Measurements from ENCODE around the gene MPND.

Gene MPND

GRCh38 chr19:4369888-4370260, 26.5 kb downstream of the MPND start:
- DNase-seq (ENCODE audit: low spot score): peak; percentile 73
- in situ Hi-C loops (cut with MboI; ENCODE audit: low pct_unique_long_range_greater_than_20kb, low sequenced_read_pairs, unreplicated experiment): no loop called here

GRCh38 chr19:4370418-4371041, 27.2 kb downstream of the MPND start:
- TF ChIP-seq CTCF (IDR thresholded peaks at IDR 0.05; ENCODE audit: extremely low read depth, insufficient read depth, missing control alignments): no peak
- in situ Hi-C loops (cut with MboI; ENCODE audit: low pct_unique_long_range_greater_than_20kb, low sequenced_read_pairs, unreplicated experiment): no loop called here
- no peak for DNase-seq (ENCODE audit: low spot score)

More at GRCh38 chr19:4369888-4370260, 26.5 kb downstream of the MPND start:
- TF ChIP-seq CTCF (IDR thresholded peaks at IDR 0.05; ENCODE audit: extremely low read depth, insufficient read depth, missing control alignments): peak; percentile 83

GRCh38 chr19:4371247-4372164, 28.1 kb downstream of the MPND start:
- no peak for TF ChIP-seq CTCF (IDR thresholded peaks at IDR 0.05; ENCODE audit: extremely low read depth, insufficient read depth, missing control alignments)
- DNase-seq (ENCODE audit: low spot score): no peak
- in situ Hi-C loops (cut with MboI; ENCODE audit: low pct_unique_long_range_greater_than_20kb, low sequenced_read_pairs, unreplicated experiment): no loop called here

- no peak for DNase-seq (ENCODE audit: low spot score)
- TF ChIP-seq CTCF (IDR thresholded peaks at IDR 0.05; ENCODE audit: extremely low read depth, insufficient read depth, missing control alignments): no peak
Observed at GRCh38 chr19:4372165-4373012, 29.0 kb downstream of the MPND start.

GRCh38 chr19:4373013-4373367, 29.6 kb downstream of the MPND start:
- no peak for TF ChIP-seq CTCF (IDR thresholded peaks at IDR 0.05; ENCODE audit: extremely low read depth, insufficient read depth, missing control alignments)
- in situ Hi-C loops (cut with MboI; ENCODE audit: low pct_unique_long_range_greater_than_20kb, low sequenced_read_pairs, unreplicated experiment): no loop called here
- DNase-seq (ENCODE audit: low spot score): no peak

More at GRCh38 chr19:4372165-4373012, 29.0 kb downstream of the MPND start:
- in situ Hi-C loops (cut with MboI; ENCODE audit: low pct_unique_long_range_greater_than_20kb, low sequenced_read_pairs, unreplicated experiment): no loop called here
